Endothelial cell of umbilical vein (primary cell): Measurements from ENCODE around the gene HBS1L. TPM values are rescaled to one million over a fixed set of nuclear protein-coding genes. Genes with fewer than 3 reads are reported as not detected.

Experiments used
- BruUV-seq: library from RNA; stranded (reverse); fragments of 400-500 nt; replicated peaks from 2 replicates; lab custom pipeline; 2021; lab: Mats Ljungman, UMichigan
- CTCF ChIA-PET: fragments of 300-600, 350-600 bp; sonication (Branson Sonifier 250); formaldehyde crosslinking; loops from one replicate; lab custom pipeline; 2021; ENCODE audit warnings: antibody characterized with exemption, inconsistent platforms; lab: Charles Lee
- POLR2A ChIA-PET: fragments of 300-600, 350-600 bp; sonication (Branson Sonifier 250); formaldehyde crosslinking; loops from one replicate; lab custom pipeline; 2021; ENCODE audit warnings: antibody characterized with exemption, inconsistent platforms; lab: Charles Lee
- DNase-seq: peaks from one replicate; pipeline ENCODE4 v3.0.0-alpha.2; 2011; ENCODE audit warnings: low read depth, low spot score
- FAIRE-seq: peaks from 2 replicates; lab custom pipeline; 2011; peaks lifted over from hg19 to GRCh38; lab: Jason Lieb, UNC
- H2AFZ ChIP-seq: 2 replicates; pipeline ENCODE4 v1.6.0; 2012; ENCODE audit warnings: low read depth, low read length, control low read depth, inconsistent platforms
- H3K27ac ChIP-seq: 2 replicates; pipeline ENCODE4 v1.5.1; 2011; ENCODE audit warnings: low read depth, mild to moderate bottlenecking, control low read depth, low read length, moderate library complexity; ENCODE audit not compliant: insufficient read depth
- H3K27me3 ChIP-seq, 2 experiments: 2 replicates each; pipeline versions ENCODE4 v1.6.0 to v1.6.1; 2011; ENCODE audit warnings: low read length in 2 of 2, mixed read lengths in 1 of 2; ENCODE audit not compliant: control insufficient read depth in 2 of 2, insufficient read depth in 2 of 2
- H3K36me3 ChIP-seq, 2 experiments: 2 replicates in 1 of 2; 3 replicates in 1 of 2; pipeline ENCODE4 v1.5.1; 2011; ENCODE audit warnings: low read length in 2 of 2, mild to moderate bottlenecking in 1 of 2, moderate library complexity in 1 of 2; ENCODE audit not compliant: control insufficient read depth in 2 of 2, insufficient read depth in 2 of 2; ENCODE audit errors: extremely low read depth in 1 of 2
- H3K4me1 ChIP-seq: 3 replicates; pipeline ENCODE4 v1.5.1; 2011; ENCODE audit warnings: mild to moderate bottlenecking, low read length; ENCODE audit not compliant: control insufficient read depth, insufficient read depth; ENCODE audit errors: extremely low read depth
- H3K4me2 ChIP-seq: 2 replicates; pipeline ENCODE4 v1.6.1; 2011; ENCODE audit warnings: low read length, control low read depth, mixed read lengths; ENCODE audit not compliant: insufficient read depth
- H3K4me3 ChIP-seq, 3 experiments: fragments of 200-600 bp in 1 of 3; sonication (generic), shearing (Covaris generic) in 1 of 3; replicated peaks in 1 of 3; 2 replicates each; pipeline ENCODE4 v1.5.1; 2011 to 2016; ENCODE audit warnings: control low read depth in 3 of 3, low read length in 3 of 3, mild to moderate bottlenecking in 2 of 3, inconsistent platforms in 1 of 3, low read depth in 1 of 3, moderate library complexity in 1 of 3; ENCODE audit not compliant: insufficient read depth in 1 of 3
- H3K79me2 ChIP-seq: 2 replicates; pipeline ENCODE4 v1.6.0; 2012; ENCODE audit warnings: low read length, inconsistent platforms; ENCODE audit not compliant: control insufficient read depth, insufficient read depth
- H3K9ac ChIP-seq: replicated peaks from 2 replicates; pipeline ENCODE3; 2011; ENCODE audit warnings: low read length, control low read depth; ENCODE audit not compliant: insufficient read depth; ENCODE audit errors: extremely low read depth
- H3K9me1 ChIP-seq: replicated peaks from 3 replicates; pipeline ENCODE4 v1.6.0; 2011; ENCODE audit warnings: mild to moderate bottlenecking, low read length; ENCODE audit not compliant: control insufficient read depth, insufficient read depth; ENCODE audit errors: extremely low read depth
- H3K9me3 ChIP-seq: replicated peaks from 2 replicates; pipeline ENCODE4 v1.5.1; 2012; ENCODE audit warnings: low read length, inconsistent platforms; ENCODE audit not compliant: control insufficient read depth, insufficient read depth
- H4K20me1 ChIP-seq: replicated peaks from 2 replicates; pipeline ENCODE3; 2011; ENCODE audit warnings: mild to moderate bottlenecking, low read length; ENCODE audit not compliant: control insufficient read depth, insufficient read depth; ENCODE audit errors: extremely low read depth
- CTCF ChIP-seq, 2 donors: IDR thresholded peaks; 1 replicate in 1 of 2; 2 replicates in 1 of 2; pipeline ENCODE4 v1.5.1; 2011; ENCODE audit warnings: low read length in 2 of 2, mild to moderate bottlenecking in 2 of 2, moderate library complexity in 2 of 2, control low read depth in 1 of 2, inconsistent platforms in 1 of 2, low read depth in 1 of 2; ENCODE audit not compliant: insufficient read depth in 1 of 2; ENCODE audit errors: extremely low read depth in 1 of 2
- EZH2 ChIP-seq: IDR thresholded peaks from 2 replicates; pipeline ENCODE4 v1.6.1; 2012; ENCODE audit warnings: borderline replicate concordance, low read depth, mild to moderate bottlenecking, moderate library complexity, low read length, inconsistent platforms; ENCODE audit not compliant: severe bottlenecking
- FOS ChIP-seq: IDR thresholded peaks from 2 replicates; pipeline ENCODE4 v1.6.1; 2011; ENCODE audit warnings: mild to moderate bottlenecking, low read length, moderate library complexity, borderline replicate concordance; ENCODE audit not compliant: insufficient read depth
- GATA2 ChIP-seq: IDR thresholded peaks from 2 replicates; pipeline ENCODE4 v1.7.0; 2011; ENCODE audit warnings: low read depth, mild to moderate bottlenecking, moderate library complexity, mixed read lengths, low read length; ENCODE audit not compliant: insufficient read length, insufficient read depth
- JUN ChIP-seq: IDR thresholded peaks from 2 replicates; pipeline ENCODE4 v1.6.1; 2011; ENCODE audit warnings: borderline replicate concordance, low read depth; ENCODE audit not compliant: insufficient read length, insufficient read depth
- MAX ChIP-seq: IDR thresholded peaks from 2 replicates; pipeline ENCODE4 v1.6.1; 2011; ENCODE audit not compliant: insufficient read depth, insufficient read length
- MYC ChIP-seq: IDR thresholded peaks from one replicate; pipeline ENCODE4 v1.6.1; 2011; ENCODE audit warnings: mild to moderate bottlenecking, low read depth, low read length
- POLR2AphosphoS5 ChIP-seq: IDR thresholded peaks from 2 replicates; pipeline ENCODE4 v1.6.1; 2012; ENCODE audit warnings: low read depth, mild to moderate bottlenecking, control low read depth, low read length, moderate library complexity; ENCODE audit not compliant: insufficient read depth
- dilution Hi-C: fragments of 300-500 bp; cut with MboI; formaldehyde crosslinking; loops from one replicate; pipeline ENCODE4 v1.15.0; 2019; ENCODE audit warnings: low sequenced_read_pairs; ENCODE audit not compliant: extremely low pct_ligation_motif_present
- intact Hi-C: fragments of 100-400 bp; cut with micrococcal nuclease; formaldehyde crosslinking; loops from one replicate; pipeline ENCODE4 v1.10.0; 2022
- polyA plus RNA-seq, 4 experiments: library from polyadenylated mRNA; depleted of rRNA in 3 of 4; stranded (reverse) in 3 of 4; unstranded in 1 of 4; fragments of >200 nt; gene quantifications; 2 replicates each; pipeline versions ENCODE4 v1.2.1 to v1.2.3, GENCODE V29; 2011 to 2012; ENCODE audit warnings: missing spikeins in 1 of 4
- total RNA-seq: library from RNA; stranded (reverse); gene quantifications from 2 replicates; pipeline ENCODE4 v1.2.3, GENCODE V29; 2021

Gene HBS1L
- total and polyA plus RNA-seq, 2 donors (not counting 3 experiments of a cell fraction or from before 2014, with no cell fraction given) = 23.7 to 74.6 TPM

- Histone ChIP-seq H3K4me3 (no peak overlapping the region), H3K9me3 (no peaks in the 10 kb centered on the region), H3K27ac (no peak overlapping the region), H3K27me3 (no peaks in the 10 kb centered on the region), H3K36me3 (no peaks in the 10 kb centered on the region), H3K4me1 (no peaks in the 10 kb centered on the region), H4K20me1 (no peaks in the 10 kb centered on the region), H3K4me2 (no peak overlapping the region), H3K9me1 (no peaks in the 10 kb centered on the region), H3K9ac (no peak overlapping the region), H2AFZ (no peak overlapping the region), H3K79me2 (no peaks in the 10 kb centered on the region)
- FAIRE-seq = no peak
- no peak for DNase-seq
- no TSS peak for BruUV-seq
- intact Hi-C loops = no loop called here
- no peak for TF ChIP-seq GATA2
- no peak for TF ChIP-seq FOS
- no peak for TF ChIP-seq MYC
- TF ChIP-seq MAX = no peak
- no peak for TF ChIP-seq CTCF (IDR thresholded peaks at IDR 0.05; ENCODE audit: extremely low read depth in 1 of 2, insufficient read depth in 1 of 2, low read depth in 1 of 2, low read length in 2 of 2)
- TF ChIP-seq EZH2 = no peak
- no peak for TF ChIP-seq JUN
- TF ChIP-seq POLR2AphosphoS5 = no peak
- ChIA-PET CTCF (interaction anchor here (2.8 kb wide), 1 partner anchor 11 kb away, joined by 13 read pairs; no protein-coding TSS in a partner anchor), POLR2A (no interaction called here)
- dilution Hi-C loops = no loop called here
Observed at GRCh38 chr6:134951494-134952263, 102.9 kb downstream of the HBS1L start.
